T47D (cell line): ENCODE results near the gene SSBP2.

Source experiments
- DNase-seq, 2 experiments: peaks; one replicate each; pipeline versions ENCODE4 v3.0.0 to v3.0.0-alpha.2; 2011 to 2012; ENCODE audit warnings: low read depth in 1 of 2, low spot score in 1 of 2
- JUND ChIP-seq: IDR thresholded peaks from 2 replicates; pipeline ENCODE4 v1.6.1; 2012; ENCODE audit warnings: low read depth
- in situ Hi-C: cut with HindIII; loops from 2 replicates; pipeline ENCODE4 v1.10.0; 2016; ENCODE audit warnings: low sequenced_read_pairs, low pct_unique_long_range_greater_than_20kb

SSBP2 gene

GRCh38 chr5:81388169-81388568, 362.7 kb downstream of the SSBP2 start:
- in situ Hi-C loops: no loop called here
- DNase-seq: no peak
- TF ChIP-seq JUND: no peak

GRCh38 chr5:81383867-81384266, 367.0 kb downstream of the SSBP2 start:
- no peak for TF ChIP-seq JUND
- in situ Hi-C loops: no loop called here
- no peak for DNase-seq

DNA sequence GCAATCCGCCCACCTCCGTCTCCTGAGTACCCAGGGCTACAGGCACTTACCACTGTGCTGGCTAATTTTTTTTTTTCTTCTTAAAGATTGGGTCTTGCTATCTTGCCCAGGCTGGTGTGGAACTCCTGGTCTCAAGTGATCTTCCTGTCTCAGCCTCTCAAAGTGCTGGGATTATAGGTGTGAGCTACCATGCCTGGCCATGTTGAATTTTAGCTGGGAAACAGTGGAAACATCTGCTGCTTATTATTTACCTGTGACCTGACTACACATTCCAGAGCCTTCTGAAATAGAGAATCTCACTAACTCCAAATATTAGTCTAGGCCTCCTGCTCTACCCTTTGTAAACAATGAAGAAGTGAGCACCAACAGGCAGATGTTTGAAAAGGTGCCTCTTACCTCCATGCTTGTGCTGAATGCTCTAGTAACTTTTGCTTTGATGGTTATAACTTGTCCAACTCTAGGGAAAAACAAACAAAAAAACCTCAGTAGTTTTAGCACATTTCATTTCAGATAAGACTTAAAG, 379.5 kb downstream of the SSBP2 start:
- in situ Hi-C loops: no loop called here
- DNase-seq: peak in 1 of 2 experiments; percentile 12
- TF ChIP-seq JUND: no peak

GRCh38 chr5:81370912-81371311, 380.0 kb downstream of the SSBP2 start:
- TF ChIP-seq JUND: no peak
- DNase-seq: no peak
- in situ Hi-C loops: no loop called here

DNA sequence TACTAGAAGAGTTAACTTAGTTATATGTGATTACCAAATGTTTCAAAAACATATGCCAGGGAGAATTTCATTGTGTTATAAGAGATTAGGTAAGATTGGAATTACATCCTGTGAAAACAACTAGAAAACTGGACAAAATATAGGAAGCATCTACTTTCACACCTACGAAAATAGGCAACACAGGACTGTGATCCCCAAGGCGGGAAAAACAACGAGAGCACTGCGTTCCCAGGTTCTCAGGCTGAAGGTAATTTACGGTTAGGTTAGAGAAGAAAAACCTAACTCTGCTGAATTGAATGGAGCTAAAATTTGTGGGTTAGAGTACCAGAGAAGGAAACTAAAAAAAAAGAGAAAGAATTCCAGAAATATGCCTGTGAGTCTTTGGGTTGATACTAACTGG, 385.4 kb downstream of the SSBP2 start:
- in situ Hi-C loops: no loop called here
- TF ChIP-seq JUND: no peak
- no peak for DNase-seq

DNA sequence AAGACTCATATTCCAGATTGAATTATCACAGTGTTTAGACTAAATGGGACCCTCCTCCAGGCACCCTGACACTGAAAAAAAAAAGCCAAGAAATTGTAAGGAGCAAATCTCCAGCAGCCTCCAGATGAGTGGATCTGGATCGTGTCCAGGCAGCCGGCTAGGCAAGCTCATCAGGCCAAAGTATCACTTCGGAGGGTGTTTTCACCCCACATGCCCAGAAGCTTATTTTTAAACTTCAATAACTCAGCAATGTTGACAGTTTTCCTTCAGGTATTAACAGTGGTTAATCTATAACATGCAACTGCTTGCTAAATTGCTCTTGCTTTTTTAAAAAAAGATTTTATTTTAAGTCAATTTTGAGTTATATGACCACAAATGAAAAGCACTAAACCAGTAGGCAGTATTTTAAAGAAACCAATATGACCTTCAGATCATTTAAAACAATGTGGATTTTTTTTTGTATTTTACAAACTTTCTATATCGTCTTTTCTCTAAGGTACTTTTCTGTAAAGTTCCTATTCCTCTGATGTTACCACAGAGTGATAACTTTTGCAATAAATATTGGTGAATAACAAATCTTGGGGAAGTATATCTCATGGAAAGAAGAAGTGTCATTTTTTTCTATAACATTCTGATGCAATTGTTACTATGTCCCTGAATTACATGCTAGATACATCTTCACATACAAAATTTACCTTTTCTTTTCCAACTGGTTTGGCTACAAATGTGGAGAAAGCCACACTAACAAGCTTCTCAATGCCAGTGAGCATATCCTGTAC, 387.6 kb downstream of the SSBP2 start:
- in situ Hi-C loops: no loop called here
- no peak for DNase-seq
- no peak for TF ChIP-seq JUND
